Mammary epithelial cell (primary cell): ENCODE data around the gene TFF2.

ENCODE experiments used
- EZH2 ChIP-seq: IDR thresholded peaks from 2 replicates; pipeline ENCODE4 v1.6.1; 2012; ENCODE audit warnings: low read length, inconsistent platforms, borderline replicate concordance
- TF ChIP-seq, protein P1 (sequence below), 2 donors: IDR thresholded peaks in 1 of 2; conservative IDR thresholded peaks in 1 of 2; 2 replicates each; pipeline ENCODE4 v1.5.1; 2011 to 2012; ENCODE audit warnings: inconsistent platforms in 2 of 2, low read length in 2 of 2, mild to moderate bottlenecking in 2 of 2, control low read depth in 1 of 2, low read depth in 1 of 2; ENCODE audit not compliant: insufficient read depth in 1 of 2; ENCODE audit errors: extremely low read depth in 1 of 2

- TF ChIP-seq, protein P1, sequence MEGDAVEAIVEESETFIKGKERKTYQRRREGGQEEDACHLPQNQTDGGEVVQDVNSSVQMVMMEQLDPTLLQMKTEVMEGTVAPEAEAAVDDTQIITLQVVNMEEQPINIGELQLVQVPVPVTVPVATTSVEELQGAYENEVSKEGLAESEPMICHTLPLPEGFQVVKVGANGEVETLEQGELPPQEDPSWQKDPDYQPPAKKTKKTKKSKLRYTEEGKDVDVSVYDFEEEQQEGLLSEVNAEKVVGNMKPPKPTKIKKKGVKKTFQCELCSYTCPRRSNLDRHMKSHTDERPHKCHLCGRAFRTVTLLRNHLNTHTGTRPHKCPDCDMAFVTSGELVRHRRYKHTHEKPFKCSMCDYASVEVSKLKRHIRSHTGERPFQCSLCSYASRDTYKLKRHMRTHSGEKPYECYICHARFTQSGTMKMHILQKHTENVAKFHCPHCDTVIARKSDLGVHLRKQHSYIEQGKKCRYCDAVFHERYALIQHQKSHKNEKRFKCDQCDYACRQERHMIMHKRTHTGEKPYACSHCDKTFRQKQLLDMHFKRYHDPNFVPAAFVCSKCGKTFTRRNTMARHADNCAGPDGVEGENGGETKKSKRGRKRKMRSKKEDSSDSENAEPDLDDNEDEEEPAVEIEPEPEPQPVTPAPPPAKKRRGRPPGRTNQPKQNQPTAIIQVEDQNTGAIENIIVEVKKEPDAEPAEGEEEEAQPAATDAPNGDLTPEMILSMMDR (conservative IDR thresholded peaks at IDR 0.05 in 1 of 2, IDR thresholded peaks at IDR 0.05 in 1 of 2; ENCODE audit: extremely low read depth in 1 of 2, insufficient read depth in 1 of 2, low read depth in 1 of 2, low read length in 2 of 2) = no peak
- no peak for TF ChIP-seq EZH2
These were observed 44.3 kb downstream of the TFF2 start for GRCh38 chr21:42306366-42307035.
